ENCODE results near the gene OTUD7B.
A peak's percentile ranks its signal among the peaks of the same experiment; 100 is the strongest.

OTUD7B gene

GRCh38 chr1:149917571-149918144 is 92.9 kb downstream of the OTUD7B start, which contains the start of gene SV2A:
Gene SV2A, minus strand, starts transcription at chr1:149917844. Its CDS starts 4,004 bp downstream, at chr1:149913840.
- DNase-seq (ENCODE audit: low read depth in 2 of 2): peak in 1 of 2 donors; percentile 36

GRCh38 chr1:149916898-149917252 is 93.7 kb downstream of the OTUD7B start:
- no peak for DNase-seq (ENCODE audit: low read depth in 2 of 2)

- no peak for DNase-seq (ENCODE audit: low read depth in 2 of 2)
These were observed 94.2 kb downstream of the OTUD7B start for GRCh38 chr1:149916193-149916897.

GRCh38 chr1:149915429-149916192 is 94.9 kb downstream of the OTUD7B start:
- DNase-seq (ENCODE audit: low read depth in 2 of 2): no peak

- no peak for DNase-seq (ENCODE audit: low read depth in 2 of 2)
These were observed 96.0 kb downstream of the OTUD7B start for GRCh38 chr1:149914545-149914944.

GRCh38 chr1:149906570-149907075 is 103.9 kb downstream of the OTUD7B start:
- DNase-seq (ENCODE audit: low read depth in 2 of 2): no peak

- no peak for DNase-seq (ENCODE audit: low read depth in 2 of 2)
These were observed 106.6 kb downstream of the OTUD7B start for GRCh38 chr1:149903836-149904491.

- peak; percentile 76 to 80 for DNase-seq (ENCODE audit: low read depth in 2 of 2)
These were observed 110.9 kb downstream of the OTUD7B start, which contains the start of gene BOLA1 for GRCh38 chr1:149899460-149900284. Gene BOLA1, plus strand, starts transcription at chr1:149899568. Its CDS starts 492 bp downstream, at chr1:149900060.

- DNase-seq (ENCODE audit: low read depth in 2 of 2): no peak
These were observed 114.0 kb downstream of the OTUD7B start for GRCh38 chr1:149896575-149896974.

GRCh38 chr1:149888999-149889289 is 121.6 kb downstream of the OTUD7B start:
- DNase-seq (ENCODE audit: low read depth in 2 of 2): no peak

GRCh38 chr1:149888247-149888998 is 122.1 kb downstream of the OTUD7B start:
- DNase-seq (ENCODE audit: low read depth in 2 of 2): peak; percentile 78

Data from stimulated activated CD4-positive, alpha-beta T cell treated with anti-CD3 and anti-CD28 coated beads, Interleukin-15, amount 100 ng/mL, for 48 hours (primary cell).